H1 (cell line): Measurements from ENCODE around the gene KCNMA1. TPM values are rescaled to one million over a fixed set of nuclear protein-coding genes. Genes with fewer than 3 reads are reported as not detected.

ENCODE experiments used
- E2F6 ChIP-seq: IDR thresholded peaks from 2 replicates; pipeline ENCODE4 v1.6.1; 2012; ENCODE audit warnings: inconsistent platforms
- ZNF274 ChIP-seq: IDR thresholded peaks from 2 replicates; pipeline ENCODE4 v1.7.0; 2012; ENCODE audit warnings: low read length, borderline replicate concordance; ENCODE audit errors: extremely low read depth
- polyA plus RNA-seq, 7 experiments: library from polyadenylated mRNA; depleted of rRNA in 3 of 7; stranded (reverse) in 5 of 7; unstranded in 2 of 7; fragments of >200 nt in 5 of 7; fragments of 200-250 nt in 2 of 7; gene quantifications; 1 replicate in 5 of 7; 2 replicates in 1 of 7; 4 replicates in 1 of 7; pipeline versions ENCODE4 v1.2.1 to v1.2.3, GENCODE V29; 2011 to 2013; ENCODE audit warnings: missing spikeins in 2 of 7, mixed read lengths in 2 of 7
- total RNA-seq: library from RNA; stranded (reverse); fragmentation: NEBNext Ultra II Directional; extraction: Animal tissue kit (Norgen Biotek cat#: 25700); gene quantifications from 2 replicates; pipeline ENCODE4 v1.2.1, GENCODE V29; 2021

Gene KCNMA1
- total and polyA plus RNA-seq, 2 of the 8 experiments (the other 6 are each of a cell fraction or from before 2014, with no cell fraction given), result 10.2 to 11.1 TPM

GRCh38 chr10:77193001-77193400 lies 444.6 kb downstream of the KCNMA1 start (continued):
- TF ChIP-seq E2F6 (no peak), ZNF274 (no peak)
